RWPE2 (cell line): ENCODE results near the gene ZNF790.
"Not testable (repeated sequence)": the region's sequence is repeated elsewhere in the genome, so short reads cannot be mapped to it uniquely, and the experiment has no call there.

Experiments
- ATAC-seq: fragments of 200-7000 bp; cut with Tn5 transposase; 3 replicates; pipeline ENCODE4 v1.9.1; 2021; ENCODE audit warnings: low read depth
- DNase-seq: peaks from one replicate; pipeline ENCODE4 v3.0.0-alpha.2; 2020; ENCODE audit warnings: low spot score
- H3K27ac ChIP-seq: fragments of 450-650 bp; 2 replicates; pipeline ENCODE4 v1.5.1; 2017; ENCODE audit warnings: mild to moderate bottlenecking; ENCODE audit not compliant: poor library complexity, severe bottlenecking
- H3K27me3 ChIP-seq: fragments of 250-450 bp; sonication (Bioruptor Pico); 2 replicates; pipeline ENCODE4 v1.5.1; 2021; ENCODE audit warnings: mild to moderate bottlenecking, moderate library complexity; ENCODE audit not compliant: insufficient read depth, poor library complexity, severe bottlenecking
- H3K36me3 ChIP-seq: fragments of 250-450 bp; sonication (Bioruptor Pico); 2 replicates; pipeline ENCODE4 v1.5.1; 2020; ENCODE audit warnings: low read depth, mild to moderate bottlenecking, moderate library complexity
- H3K4me1 ChIP-seq: fragments of 250-450 bp; sonication (Bioruptor Pico); 2 replicates; pipeline ENCODE4 v1.5.1; 2021; ENCODE audit warnings: mild to moderate bottlenecking, moderate library complexity; ENCODE audit not compliant: insufficient read depth, poor library complexity, severe bottlenecking
- H3K4me3 ChIP-seq: fragments of 250-450 bp; sonication (Bioruptor Pico); 2 replicates; pipeline ENCODE4 v1.5.1; 2021; ENCODE audit warnings: mild to moderate bottlenecking, moderate library complexity; ENCODE audit not compliant: severe bottlenecking
- H3K9me3 ChIP-seq: fragments of 250-450 bp; sonication (Bioruptor Pico); 2 replicates; pipeline ENCODE4 v1.5.1; 2021; ENCODE audit warnings: mild to moderate bottlenecking, moderate library complexity; ENCODE audit not compliant: severe bottlenecking
- CTCF ChIP-seq: fragments of 450-650 bp; IDR thresholded peaks from one replicate; pipeline ENCODE4 v1.5.1; 2017; ENCODE audit warnings: mild to moderate bottlenecking, moderate library complexity; ENCODE audit not compliant: poor library complexity, severe bottlenecking

Gene ZNF790

GRCh38 chr19:36797786-36798108, 40.4 kb downstream of the ZNF790 start:
- Histone ChIP-seq H3K36me3 (peaks cover 15% of the 10 kb centered on the region), H3K9me3 (peaks cover 7% of the 10 kb centered on the region), H3K27ac (peak overlapping the region; percentile 54), H3K4me1 (no peaks in the 10 kb centered on the region), H3K27me3 (no peaks in the 10 kb centered on the region), H3K4me3 (peak overlapping the region; percentile 44)
- no peak for DNase-seq
- no peak for ATAC-seq
- TF ChIP-seq CTCF: no peak

- ATAC-seq (no peak), DNase-seq (no peak)
- peaks cover 7% of the 10 kb centered on the region for H3K9me3 ChIP-seq
- no peaks in the 10 kb centered on the region for H3K27me3 ChIP-seq
- peak overlapping the region; percentile 44 for H3K4me3 ChIP-seq
- no peak for TF ChIP-seq CTCF
- peak overlapping the region; percentile 54 for H3K27ac ChIP-seq
- no peaks in the 10 kb centered on the region for H3K4me1 ChIP-seq
- peaks cover 13% of the 10 kb centered on the region; the same call in 1 of the 2 replicates for H3K36me3 ChIP-seq
Measured at GRCh38 chr19:36796714-36796992, 41.5 kb downstream of the ZNF790 start.

GRCh38 chr19:36791420-36792141, 46.6 kb downstream of the ZNF790 start:
- peaks cover 10% of the 10 kb centered on the region for H3K9me3 ChIP-seq
- not testable (repeated sequence) for H3K4me1 ChIP-seq, H3K4me3 ChIP-seq, H3K27me3 ChIP-seq, H3K36me3 ChIP-seq, ATAC-seq, H3K27ac ChIP-seq, DNase-seq

- DNase-seq (no peak), ATAC-seq (no peak)
- Histone ChIP-seq H3K4me1 (no peaks in the 10 kb centered on the region), H3K27me3 (no peaks in the 10 kb centered on the region), H3K27ac (no peak overlapping the region), H3K36me3 (no peaks in the 10 kb centered on the region), H3K9me3 (no peaks in the 10 kb centered on the region), H3K4me3 (no peak overlapping the region)
- TF ChIP-seq CTCF: no peak
Measured at GRCh38 chr19:36775768-36776167, 62.4 kb downstream of the ZNF790 start.

- no peak for DNase-seq
- no peaks in the 10 kb centered on the region for H3K4me1 ChIP-seq
- peak; percentile 7; the same call in 1 of the 3 replicates for ATAC-seq
- H3K27ac ChIP-seq: peak overlapping the region; percentile 57
- no peaks in the 10 kb centered on the region for H3K27me3 ChIP-seq
- H3K9me3 ChIP-seq: no peaks in the 10 kb centered on the region
- H3K36me3 ChIP-seq: no peaks in the 10 kb centered on the region
- H3K4me3 ChIP-seq: peak overlapping the region; percentile 81
- TF ChIP-seq CTCF: no peak
Measured at GRCh38 chr19:36773223-36773579, 65.0 kb downstream of the ZNF790 start.
